B cell (primary cell): Measurements from ENCODE around the gene RAB30.

Source experiments
- CTCF ChIP-seq: fragments of 200-600 bp; IDR thresholded peaks from one replicate; pipeline ENCODE4 v1.8.0; 2022; ENCODE audit warnings: antibody characterized with exemption, mild to moderate bottlenecking
- EZH2 ChIP-seq: IDR thresholded peaks from 2 replicates; pipeline ENCODE4 v1.6.1; 2012; ENCODE audit warnings: borderline replicate concordance, low read depth, mild to moderate bottlenecking, moderate library complexity, low read length; ENCODE audit not compliant: insufficient read depth, poor library complexity, severe bottlenecking

DNA sequence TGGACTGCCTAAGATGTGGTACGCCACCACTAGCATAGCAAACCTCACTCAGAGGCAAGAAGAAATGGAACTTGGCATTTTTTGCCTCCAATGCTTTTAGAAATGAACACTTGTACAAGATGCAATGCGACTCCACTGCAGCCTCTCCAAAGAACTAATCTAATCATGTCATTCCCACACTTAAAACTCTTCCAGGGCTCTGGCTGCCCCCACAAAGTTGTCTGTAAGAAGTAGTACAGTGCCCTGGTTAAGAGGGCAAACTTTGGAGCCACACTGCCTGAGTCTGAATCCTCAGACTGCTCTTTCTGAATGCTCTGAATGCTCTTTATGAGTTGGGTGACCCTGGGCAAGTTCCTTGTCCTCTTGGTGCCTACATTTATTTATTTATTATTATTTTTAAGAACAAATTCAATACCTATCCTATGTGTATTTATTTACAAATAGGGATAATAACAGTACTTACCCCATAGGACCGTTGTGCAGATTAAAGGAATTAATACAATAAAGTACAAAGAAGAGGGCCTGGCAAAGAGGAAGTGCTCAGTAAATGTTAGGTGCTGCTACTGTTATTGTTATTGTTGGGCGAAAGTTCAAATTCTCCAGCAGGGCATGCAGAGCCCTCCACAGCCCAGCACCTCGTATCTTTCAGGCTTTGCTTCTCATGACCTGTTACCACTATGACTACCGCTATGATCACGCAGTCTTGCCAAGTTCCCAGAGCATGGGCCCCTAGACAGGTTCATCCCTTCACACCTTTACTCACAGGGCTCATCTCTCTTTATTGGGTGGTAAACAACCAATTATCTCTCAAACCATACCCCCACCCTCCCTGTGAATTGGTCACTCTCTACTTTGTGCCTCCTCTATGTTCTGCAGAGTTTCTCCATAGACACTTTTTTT, 59.3 kb downstream of the RAB30 start:
- TF ChIP-seq CTCF (no peak), EZH2 (no peak)
